HG02763 (cell line): ENCODE data around the gene LRRC25.

Experiments used
- ATAC-seq: cut with Tn5 transposase; IDR thresholded peaks from one replicate; pipeline ENCODE4 v1.9.1; 2021; ENCODE audit warnings: mild to moderate bottlenecking, moderate library complexity; ENCODE audit not compliant: unreplicated experiment

LRRC25 gene

DNA sequence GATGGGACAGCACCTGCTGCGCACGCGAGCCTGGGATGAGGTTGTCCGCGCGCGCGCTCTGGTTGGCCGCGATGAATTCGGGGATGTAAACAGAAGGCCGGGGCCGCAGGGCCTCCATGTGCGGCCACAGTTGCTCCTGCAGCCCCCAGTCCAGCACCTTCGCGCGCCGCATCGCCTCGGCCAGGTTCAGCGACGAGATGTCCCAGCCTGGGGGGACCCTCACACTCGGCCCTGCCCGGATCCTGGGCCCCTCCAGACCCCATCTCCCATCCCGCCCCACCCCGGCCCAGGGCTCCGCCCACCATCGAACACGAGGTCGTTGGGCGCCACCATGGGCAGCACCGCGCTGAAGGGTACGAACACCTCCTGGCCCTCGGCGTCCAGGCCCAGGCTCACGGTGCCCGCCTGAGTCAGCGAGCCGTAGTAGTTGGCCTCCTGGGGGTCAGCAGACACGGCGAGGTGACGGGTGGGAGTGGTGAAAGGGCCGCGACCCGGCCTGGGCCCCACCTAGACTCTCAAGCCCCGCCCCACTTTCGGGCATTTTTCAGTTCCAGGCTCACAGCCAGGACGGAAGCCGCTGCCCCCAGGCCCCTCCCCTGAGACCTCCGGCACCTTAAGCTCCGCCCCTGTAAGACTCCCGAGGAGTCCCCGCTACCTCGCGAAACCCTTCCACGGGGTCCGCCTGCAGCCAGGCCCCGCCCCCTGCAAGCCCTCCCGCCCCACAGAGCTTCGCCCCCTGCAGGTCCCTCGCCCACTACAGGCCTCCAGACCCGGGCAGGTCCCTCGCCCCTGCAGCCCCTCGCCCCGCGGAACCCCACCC lies 39.5 kb upstream of the LRRC25 start:
- ATAC-seq: peak; percentile 51

DNA sequence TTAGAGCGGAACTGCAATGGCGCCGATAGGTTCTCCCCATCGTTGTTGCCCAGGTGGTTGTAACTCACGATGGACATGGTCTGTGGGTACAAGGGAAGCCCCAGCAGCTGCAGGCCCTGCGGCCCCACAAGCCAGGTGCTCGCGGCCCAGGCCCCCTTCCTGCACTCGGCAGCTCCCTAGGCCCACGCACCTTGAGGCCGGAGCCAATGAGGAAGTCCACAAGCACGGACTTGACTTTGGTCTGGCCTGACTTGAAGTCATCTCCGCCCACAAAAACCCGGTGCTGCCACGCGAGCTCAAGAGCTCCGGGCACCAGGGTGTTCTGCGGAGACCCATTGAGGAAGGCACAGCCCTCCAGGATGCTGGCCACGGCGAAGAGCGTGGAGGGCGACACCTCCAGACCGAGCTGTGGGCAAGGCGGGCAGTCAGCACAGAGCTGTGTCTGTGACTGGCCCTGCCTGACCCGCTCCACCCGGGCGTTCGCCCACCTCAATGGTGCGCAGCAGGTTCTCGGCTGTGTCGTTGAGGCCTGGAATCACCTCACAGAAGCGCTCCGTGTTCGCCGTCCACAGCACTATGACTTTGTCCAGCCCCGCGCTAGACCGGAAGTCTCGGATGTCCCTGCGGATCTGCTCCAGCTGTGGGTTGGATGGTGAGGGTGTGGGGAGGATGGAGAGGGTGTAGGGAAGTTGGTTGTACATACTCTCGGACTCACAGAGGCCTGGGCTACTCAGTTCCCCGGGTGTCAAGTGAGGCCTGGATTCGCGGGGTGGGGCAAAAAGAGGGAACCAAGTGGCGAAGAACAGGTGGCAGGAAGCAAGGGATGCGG lies 38.6 kb upstream of the LRRC25 start:
- no peak for ATAC-seq

DNA sequence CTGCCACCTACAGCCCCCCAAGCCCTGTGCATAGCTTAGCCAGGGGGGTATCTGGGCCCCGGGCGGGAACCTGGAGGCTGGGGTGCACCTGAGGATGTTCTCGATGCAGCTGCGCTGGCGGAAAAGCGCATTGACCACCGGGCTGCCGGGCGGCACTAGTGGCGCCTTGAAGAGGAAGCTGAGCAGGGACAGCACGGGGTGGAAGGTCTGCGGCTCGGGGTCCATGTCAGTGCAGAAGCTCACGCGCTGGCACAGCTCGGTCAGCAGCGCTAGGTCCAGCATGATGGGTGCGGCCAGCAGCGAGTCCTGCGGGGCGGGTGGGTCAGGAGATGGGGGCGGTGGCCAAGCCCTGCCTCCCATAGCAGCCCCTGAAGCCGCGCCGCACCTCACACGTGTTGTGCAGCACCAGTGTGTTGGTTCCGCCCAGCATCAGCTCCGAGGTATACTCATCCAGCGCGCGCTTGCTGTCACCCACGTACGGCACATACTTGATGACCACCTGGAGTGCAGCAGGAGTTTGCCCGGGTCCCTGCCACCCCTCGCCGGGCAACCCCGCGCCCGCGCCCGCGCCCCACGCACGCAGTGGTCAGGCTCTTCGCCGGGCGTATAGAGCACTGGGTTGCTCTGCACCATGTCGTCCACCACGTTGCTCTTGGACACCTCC lies 37.9 kb upstream of the LRRC25 start:
- no peak for ATAC-seq

DNA sequence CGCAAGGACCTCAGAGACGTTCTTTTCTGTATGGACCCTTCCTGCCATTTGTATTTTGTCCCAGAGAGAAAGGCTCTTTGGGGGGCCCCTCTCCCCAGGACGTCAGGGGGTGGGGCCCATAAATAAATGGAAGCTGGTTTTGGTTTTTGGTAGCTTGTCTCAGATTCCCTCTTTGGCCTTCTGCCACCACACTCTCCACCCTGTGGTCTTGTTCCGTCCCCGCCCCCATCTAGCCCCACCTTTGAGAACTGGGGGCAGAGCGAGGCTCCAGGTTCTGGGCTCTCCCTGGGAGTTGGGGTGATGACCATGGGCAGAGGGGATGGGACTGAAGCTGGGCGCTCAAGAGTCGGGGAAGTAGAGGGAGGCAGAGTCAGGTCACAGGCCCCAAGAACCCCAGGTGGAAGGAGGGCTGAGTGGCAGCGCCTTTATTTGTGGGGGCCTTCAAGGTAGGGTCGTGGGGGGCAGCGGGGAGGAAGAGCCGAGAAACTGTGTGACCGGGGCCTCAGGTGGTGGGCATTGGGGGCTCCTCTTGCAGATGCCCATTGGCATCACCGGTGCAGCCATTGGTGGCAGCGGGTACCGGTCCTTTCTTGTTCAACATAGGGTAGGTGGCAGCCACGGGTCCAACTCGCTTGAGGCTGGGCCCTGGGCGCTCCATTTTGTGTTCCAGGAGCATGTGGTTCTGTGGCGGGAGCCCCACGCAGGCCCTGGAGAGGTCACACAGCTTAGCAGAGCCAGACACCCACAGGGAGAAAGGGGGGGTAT lies 37.2 kb upstream of the LRRC25 start:
- ATAC-seq: no peak

DNA sequence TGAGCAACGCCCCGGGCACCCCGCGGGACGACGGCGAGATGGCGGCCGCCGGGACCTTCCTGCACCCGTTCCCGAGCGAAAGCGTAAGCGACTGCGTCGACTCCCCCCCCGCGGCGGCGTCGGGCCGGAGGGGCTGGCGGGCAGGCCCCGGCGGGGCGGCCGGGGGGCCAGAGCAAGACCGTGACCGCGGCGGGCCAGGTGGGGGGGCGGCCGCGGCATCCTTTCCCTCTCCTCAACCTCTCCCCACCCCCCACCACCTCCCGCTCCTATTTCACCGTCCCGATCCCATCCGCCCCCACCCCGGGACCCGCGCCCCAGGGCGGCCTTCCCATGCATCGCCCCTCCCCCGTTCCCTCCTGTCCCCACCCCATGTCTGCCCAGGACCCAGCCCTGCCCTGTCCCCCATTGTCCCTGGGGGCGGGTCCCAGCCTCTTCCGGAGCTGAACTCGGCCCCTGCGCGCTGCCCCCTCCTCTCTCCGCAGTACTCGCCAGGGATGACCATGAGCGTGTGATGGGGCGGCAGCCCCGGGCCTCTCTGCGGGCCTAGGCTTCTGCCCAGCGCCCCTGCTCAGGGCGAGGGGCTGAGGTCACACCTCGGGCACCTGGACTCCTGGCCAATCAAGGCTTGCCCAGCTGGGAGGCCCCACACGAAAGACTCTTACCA lies 36.4 kb upstream of the LRRC25 start:
- no peak for ATAC-seq

DNA sequence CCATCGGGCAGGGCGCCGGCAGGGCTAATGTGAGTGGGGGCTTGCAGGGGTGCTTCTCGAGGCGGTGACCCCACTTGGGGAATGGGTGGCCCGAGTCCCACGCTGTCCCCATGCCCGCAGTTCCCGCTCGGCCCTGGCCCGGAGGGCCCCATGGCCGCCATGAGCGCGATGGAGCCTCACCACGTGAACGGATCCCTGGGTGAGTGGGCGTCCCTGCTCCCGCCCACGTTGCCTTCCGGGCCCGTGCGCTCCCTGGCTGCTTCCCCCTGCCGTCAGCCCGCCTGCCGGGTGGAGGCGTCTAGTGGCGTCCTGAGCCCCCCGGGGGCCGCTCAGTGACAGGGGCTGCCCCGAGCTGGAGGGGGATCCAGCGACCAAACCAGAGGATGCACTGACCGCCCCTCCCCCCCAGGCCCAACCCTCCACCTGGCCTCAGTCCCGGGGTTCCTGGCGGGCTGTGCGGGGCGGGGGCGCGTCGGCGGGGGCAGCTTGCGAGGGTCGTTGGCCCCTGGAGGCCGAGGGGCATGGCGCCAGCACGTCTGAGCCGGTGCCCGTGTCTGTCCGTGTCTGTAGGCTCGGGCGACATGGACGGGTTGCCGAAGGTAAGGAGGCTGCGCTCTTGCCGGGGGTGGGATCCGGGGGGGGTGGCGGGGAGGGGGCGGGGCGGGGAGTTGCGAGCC lies 35.7 kb upstream of the LRRC25 start:
- no peak for ATAC-seq

DNA sequence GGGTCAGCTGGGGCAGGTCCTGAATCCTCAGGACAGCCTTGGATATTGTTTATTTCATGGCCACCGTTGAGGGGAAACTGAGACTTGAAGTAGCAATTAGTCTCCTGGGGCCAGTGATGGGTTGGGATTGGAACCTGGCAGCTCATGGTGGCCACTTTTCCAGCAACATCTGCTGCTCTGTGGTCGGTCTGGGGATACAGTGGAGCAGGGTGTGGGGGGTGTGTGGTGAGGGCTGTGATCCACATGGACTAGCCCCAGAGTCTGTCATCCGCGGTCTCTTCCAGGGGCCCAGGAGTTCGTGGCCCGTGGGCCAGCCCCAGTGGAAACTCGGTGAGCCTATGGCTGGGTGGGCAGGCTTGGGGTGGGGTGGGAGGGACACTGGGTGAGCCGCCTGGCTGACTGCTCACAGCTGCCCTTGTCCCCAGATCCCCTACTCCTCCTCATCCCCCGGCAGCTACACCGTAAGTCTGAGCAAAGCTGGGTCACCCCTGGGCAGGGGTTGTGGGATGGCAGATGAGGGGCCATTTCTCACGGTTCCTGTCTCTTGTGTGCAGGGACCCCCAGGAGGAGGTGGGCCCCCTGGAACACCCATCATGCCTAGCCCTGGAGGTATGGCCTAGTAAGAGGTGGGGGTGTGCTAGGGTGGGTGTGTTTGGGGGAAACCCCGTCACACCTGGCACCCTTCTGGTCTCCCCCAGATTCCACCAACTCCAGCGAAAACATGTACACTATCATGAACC lies 35.0 kb upstream of the LRRC25 start:
- ATAC-seq: no peak

DNA sequence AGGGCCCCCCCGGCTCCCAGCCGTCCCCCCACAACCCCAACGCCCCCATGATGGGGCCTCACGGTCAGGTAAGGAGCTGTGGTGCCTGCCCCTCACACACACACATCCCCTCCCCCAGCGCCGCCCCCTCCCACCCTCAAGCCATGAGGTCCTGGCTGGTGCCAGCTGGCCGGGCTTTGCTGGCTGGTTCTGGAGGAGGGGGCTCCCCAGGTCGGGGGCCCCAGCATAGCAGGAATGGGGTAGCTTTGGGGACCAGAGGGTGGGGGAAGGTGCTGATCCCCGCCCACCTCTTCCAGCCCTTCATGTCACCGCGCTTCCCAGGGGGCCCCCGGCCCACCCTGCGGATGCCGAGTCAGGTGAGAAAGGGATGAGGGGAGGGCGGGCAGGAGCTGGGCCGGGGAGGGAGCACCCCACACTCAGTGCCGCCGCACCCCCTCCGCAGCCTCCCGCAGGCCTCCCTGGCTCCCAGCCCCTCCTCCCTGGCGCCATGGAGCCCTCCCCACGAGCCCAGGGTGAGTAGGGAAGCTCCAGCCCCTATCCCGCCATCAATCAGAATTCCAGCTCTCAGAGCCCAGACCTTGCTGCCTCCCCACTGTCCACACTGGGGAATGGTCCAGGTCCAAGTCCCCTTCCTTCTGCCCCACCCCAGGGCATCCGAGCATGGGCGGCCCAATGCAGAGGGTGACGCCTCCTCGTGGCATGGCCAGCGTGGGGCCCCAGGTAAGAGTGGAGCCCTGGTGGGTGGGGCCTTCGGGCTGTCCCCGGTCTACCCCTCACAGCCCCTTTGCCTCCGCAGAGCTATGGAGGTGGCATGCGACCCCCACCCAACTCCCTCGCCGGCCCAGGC lies 34.2 kb upstream of the LRRC25 start:
- ATAC-seq: no peak

DNA sequence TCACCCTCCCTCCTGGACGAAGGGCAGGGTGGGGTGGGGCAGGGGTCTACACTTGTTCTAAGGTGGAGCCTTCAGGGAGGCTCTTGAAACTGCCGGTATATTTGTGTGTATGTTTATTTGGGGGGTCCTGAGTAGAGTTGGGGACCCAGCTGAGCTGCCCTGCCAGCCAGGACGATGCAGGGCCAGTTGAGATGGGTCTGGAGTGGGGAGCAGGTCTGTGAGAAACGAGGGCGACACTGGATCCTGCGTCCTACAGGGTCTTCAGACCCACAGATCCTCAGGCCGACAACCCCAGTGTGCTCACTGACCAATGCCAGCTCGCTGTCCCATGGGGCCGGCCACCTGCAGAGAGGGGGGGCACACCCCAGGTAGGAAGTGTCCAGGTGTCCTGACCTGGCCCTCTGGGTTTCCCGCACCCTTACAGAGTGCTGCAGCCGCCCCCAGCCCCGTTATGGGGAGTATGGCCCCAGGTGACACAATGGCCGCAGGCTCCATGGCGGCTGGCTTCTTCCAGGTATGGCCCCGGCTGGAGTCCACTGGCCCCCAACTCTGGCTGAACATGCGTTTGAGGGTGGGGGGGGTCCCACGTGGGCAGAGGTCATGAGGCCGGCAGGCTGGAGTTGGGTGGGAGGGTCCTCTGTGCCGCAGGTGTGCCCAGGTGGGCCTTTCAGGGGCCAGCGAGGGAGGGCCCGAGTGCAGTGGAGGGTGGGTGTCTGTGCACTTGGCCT lies 33.2 kb upstream of the LRRC25 start:
- ATAC-seq: no peak

DNA sequence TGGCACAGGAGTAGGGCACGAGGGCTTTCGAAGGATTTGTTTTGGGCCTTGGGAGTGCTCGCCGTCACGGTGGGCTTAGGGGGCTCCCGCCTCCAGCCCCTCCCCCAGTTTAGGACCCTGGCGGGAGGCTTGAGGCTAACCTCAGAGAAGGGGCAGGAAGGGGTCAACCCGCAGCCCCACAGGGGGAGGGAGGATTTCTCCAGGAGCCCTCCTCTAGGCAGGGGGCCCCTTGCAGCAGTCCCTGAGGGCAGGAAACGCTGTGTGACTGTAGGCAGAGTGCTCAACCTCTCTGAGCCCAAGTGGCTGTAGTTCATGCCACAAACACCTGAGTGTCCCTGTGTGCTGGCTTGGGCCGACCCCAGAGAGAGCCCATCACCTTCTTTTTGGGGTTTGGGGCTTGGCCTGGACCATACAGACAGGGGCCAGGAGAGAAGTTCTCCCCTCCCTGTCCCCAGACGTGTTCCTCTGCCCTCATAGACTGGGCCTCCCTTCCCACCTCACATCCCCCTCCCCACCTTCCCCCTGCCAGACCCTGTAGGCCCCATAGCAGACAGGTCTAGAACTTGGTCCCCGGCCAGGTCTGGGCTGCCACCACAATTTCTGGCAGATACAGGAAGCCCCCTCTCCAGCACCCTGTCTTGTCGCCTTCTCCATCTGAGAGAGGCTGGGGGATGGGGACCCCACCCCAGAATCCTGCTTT lies 32.4 kb upstream of the LRRC25 start:
- ATAC-seq: no peak

DNA sequence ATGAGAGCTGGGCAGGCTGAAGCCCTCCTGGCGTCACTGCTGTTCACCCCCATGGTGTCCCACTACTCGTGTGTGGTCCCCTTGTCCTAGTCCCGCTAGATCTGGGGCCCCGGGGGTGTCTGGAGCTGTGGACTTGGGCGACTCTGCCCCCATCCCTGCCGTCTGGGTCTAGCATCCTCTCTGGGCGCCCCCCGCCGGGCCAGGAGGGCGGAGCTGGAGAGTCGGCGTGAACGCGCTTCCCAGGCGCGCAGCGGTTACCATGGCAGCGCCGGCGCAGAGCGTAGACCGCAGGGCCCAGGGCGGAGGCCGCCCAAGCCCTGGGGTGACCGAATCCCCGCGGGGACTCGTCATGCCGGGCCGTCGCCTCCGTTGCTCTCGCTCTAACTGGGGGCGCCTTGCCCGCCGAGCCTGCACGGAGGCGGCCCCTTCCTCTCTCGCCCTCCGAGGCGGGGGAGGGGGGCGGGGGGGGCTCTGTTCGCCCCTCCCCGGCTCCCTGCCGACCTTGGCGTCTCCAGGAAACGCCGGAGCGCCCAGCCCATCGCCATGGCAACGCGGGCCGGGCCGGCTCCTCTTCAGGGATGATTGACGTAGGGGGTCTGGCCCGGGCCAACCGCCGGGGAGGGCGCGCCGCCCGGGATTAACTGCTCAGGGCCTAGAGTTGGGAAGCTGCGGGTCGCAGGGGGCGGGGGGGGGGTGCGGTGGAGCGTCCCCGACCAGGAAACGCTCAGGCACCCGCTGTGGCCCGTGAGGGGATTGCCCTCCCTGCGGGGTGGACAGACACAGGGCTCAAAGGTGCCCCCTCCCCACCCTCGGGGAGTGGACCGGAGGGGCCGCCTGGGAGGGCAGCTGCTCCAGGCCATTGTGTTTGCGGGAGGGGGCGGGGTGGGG lies 31.6 kb upstream of the LRRC25 start:
- no peak for ATAC-seq

DNA sequence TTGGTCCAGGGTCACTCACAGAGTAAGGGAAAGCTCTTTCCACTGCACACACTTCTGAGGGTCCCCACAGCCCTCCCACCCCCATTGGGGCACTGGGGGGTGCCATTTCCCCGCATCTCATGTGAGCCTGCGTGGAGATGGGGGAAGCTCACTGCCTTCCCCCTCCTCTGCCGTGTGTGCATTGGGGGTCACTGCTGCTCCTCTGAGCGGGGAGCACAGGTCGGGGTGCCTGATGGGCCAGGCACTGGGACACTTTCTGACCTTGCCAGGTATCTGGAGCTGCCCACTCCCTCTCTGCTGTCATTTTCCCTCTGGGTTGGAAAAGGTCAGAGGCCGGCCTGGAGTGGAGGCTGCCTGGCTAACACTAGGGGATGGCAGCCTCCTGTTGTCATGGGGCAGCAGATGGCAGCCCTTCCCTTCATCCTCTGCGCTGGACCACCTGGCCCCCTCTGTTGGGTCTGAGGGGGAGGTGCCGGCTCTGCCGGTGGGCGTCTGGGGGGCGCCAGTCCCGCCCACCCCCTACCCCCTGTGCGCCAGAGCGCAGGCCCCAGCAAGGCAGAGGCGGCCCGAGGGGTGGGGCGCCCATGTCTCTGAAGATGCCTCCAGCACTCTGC lies 30.9 kb upstream of the LRRC25 start:
- no peak for ATAC-seq

DNA sequence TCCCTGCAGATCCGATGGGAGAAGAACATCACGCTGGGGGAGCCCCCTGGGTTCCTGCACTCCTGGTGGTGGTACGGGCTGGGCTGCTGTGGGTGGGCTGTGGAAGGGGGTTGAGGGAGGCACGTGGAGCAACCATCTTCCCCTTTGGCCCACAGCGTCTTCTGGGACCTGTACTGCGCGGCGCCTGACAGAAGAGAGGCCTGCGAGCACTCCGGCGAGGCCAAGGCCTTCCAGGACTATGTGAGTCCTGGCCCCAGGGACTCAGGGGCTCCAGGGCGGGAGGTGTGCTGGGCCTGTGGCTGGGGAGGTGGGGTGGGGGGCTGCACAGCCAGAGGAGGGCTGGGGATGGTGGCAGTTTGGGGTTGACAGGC lies 30.3 kb upstream of the LRRC25 start:
- no peak for ATAC-seq

DNA sequence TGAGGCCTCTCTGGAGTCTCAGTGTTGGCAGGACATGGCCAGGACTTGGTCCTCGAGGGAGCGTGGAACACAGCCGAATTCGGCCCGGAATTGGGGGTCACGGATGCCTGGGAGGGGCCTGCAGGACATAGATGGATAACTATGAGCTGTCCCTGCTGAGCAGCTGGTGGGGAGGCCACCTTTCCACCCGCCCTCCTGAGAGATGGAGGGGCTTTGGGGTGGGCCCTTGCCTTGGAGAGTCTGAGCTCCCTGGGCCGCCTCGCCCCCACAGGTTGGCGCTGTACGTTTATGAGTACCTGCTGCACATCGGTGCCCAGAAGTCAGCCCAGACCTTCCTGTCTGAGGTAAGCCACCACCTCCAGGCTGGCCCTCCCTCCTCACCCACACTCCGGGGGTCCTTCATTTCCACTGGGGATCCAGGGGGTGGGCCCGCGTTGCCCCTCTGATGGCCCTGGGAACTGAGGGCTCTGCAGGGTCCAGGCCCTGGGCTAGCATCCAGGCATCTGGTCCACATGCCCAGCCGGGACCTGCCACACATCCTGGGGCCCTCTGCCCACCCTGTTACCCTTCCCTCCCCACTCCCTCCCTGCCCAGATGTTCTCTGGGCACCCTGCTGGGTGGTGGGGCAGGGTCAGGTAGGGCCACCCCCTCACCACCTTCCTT lies 29.8 kb upstream of the LRRC25 start:
- ATAC-seq: no peak

DNA sequence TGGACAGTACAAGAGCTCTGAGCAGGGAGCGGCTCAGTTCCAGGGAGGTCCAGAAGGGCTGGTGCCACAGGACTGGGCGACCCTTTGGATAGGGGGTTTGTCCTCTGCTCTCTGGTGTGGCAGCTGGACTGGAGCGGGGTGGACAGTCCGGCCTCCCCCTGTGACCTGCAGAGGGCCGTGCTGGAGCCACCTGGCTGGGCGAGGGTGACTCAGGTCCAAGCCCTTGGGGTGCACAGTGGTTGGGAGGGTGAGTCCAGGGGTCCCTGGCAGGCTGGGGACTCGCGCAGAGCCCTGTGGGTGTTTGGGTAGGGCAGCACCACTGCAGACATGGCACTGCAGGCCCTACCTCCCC lies 29.0 kb upstream of the LRRC25 start:
- no peak for ATAC-seq
